MCF 10A (cell line): ENCODE data around the gene OCRL. TPM values are rescaled to one million over a fixed set of nuclear protein-coding genes. Genes with fewer than 3 reads are reported as not detected.

ENCODE experiments used
- BruUV-seq: library from RNA; stranded (reverse); fragments of 400-500 nt; replicated peaks from 2 replicates; lab custom pipeline; 2021; lab: Mats Ljungman, UMichigan
- CTCF ChIA-PET: fragments of 300-600 bp; sonication (Branson Sonifier 250); formaldehyde crosslinking; extraction: SDS; loops from one replicate; lab custom pipeline; 2021; ENCODE audit warnings: antibody characterized with exemption, inconsistent platforms; lab: Yijun Ruan, JAX
- POLR2A ChIA-PET: fragments of 300-600, 350-650 bp; sonication (Branson Sonifier 250); formaldehyde crosslinking; extraction: SDS; loops from one replicate; lab custom pipeline; 2020; ENCODE audit warnings: antibody characterized with exemption, inconsistent platforms; lab: Yijun Ruan, JAX
- DNase-seq: peaks from one replicate; pipeline ENCODE4 v3.0.0-alpha.2; 2018; ENCODE audit not compliant: unreplicated experiment
- H3K27ac Mint-ChIP-seq: one replicate; pipeline ENCODE4 v1.8.0; 2022; ENCODE audit warnings: mild to moderate bottlenecking, low read depth, mixed read lengths; ENCODE audit not compliant: unreplicated experiment
- H3K27me3 Mint-ChIP-seq: one replicate; pipeline ENCODE4 v1.8.0; 2022; ENCODE audit warnings: mixed read lengths; ENCODE audit not compliant: insufficient read depth, unreplicated experiment
- H3K36me3 Mint-ChIP-seq: one replicate; pipeline ENCODE4 v1.8.0; 2022; ENCODE audit warnings: mild to moderate bottlenecking, moderate library complexity, mixed read lengths; ENCODE audit not compliant: insufficient read depth, unreplicated experiment
- H3K4me1 Mint-ChIP-seq: one replicate; pipeline ENCODE4 v1.8.0; 2022; ENCODE audit warnings: mixed read lengths; ENCODE audit not compliant: insufficient read depth, unreplicated experiment
- H3K4me3 Mint-ChIP-seq: one replicate; pipeline ENCODE4 v1.8.0; 2022; ENCODE audit warnings: mild to moderate bottlenecking, moderate library complexity, mixed read lengths; ENCODE audit not compliant: unreplicated experiment
- H3K9me3 Mint-ChIP-seq: one replicate; pipeline ENCODE4 v1.8.0; 2022; ENCODE audit warnings: mixed read lengths; ENCODE audit not compliant: unreplicated experiment
- intact Hi-C: fragments of 100-400 bp; cut with micrococcal nuclease; formaldehyde crosslinking; loops from 2 replicates; pipeline ENCODE4 v1.14.1; 2022
- total RNA-seq: library from RNA; stranded (reverse); gene quantifications from 2 replicates; pipeline ENCODE4 v1.2.3, GENCODE V29; 2022
- TF ChIP-seq, protein P1 (sequence below): fragments of 200-600 bp; IDR thresholded peaks from one replicate; pipeline ENCODE4 v1.8.0; 2022; ENCODE audit warnings: antibody characterized with exemption, mild to moderate bottlenecking; ENCODE audit not compliant: unreplicated experiment

Gene OCRL
- total RNA-seq, 1 experiment from 2014 or later, result 25.3 TPM

DNA sequence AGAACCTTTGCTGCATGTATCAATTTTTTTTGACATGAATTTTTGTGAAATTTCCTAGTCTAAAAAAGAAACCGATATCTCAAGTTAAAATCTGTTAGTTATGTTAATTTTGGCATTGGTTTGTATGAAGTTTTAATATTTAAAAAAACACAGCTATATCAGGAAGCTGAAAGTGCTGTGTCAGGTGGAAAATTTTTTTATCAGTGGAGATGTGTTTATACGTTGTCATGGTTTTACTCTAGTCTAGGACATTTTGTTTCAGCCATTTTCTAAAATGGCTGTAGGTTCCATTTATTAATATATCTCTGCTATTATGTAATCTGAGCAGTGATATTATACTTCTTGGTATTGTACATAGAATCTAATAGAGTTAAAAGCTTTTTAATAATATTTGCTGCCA lies 34.2 kb downstream of the OCRL start:
- intact Hi-C loops, result no loop called here
- BruUV-seq, result no TSS peak
- POLR2A ChIA-PET, result interaction anchor here (0.7 kb wide), 1 partner anchor 455 kb away, joined by 3 read pairs; no protein-coding TSS in a partner anchor
- TF ChIP-seq, protein P1, sequence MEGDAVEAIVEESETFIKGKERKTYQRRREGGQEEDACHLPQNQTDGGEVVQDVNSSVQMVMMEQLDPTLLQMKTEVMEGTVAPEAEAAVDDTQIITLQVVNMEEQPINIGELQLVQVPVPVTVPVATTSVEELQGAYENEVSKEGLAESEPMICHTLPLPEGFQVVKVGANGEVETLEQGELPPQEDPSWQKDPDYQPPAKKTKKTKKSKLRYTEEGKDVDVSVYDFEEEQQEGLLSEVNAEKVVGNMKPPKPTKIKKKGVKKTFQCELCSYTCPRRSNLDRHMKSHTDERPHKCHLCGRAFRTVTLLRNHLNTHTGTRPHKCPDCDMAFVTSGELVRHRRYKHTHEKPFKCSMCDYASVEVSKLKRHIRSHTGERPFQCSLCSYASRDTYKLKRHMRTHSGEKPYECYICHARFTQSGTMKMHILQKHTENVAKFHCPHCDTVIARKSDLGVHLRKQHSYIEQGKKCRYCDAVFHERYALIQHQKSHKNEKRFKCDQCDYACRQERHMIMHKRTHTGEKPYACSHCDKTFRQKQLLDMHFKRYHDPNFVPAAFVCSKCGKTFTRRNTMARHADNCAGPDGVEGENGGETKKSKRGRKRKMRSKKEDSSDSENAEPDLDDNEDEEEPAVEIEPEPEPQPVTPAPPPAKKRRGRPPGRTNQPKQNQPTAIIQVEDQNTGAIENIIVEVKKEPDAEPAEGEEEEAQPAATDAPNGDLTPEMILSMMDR, result no peak
- Mint-ChIP-seq H3K27me3 (peaks cover 4% of the 10 kb centered on the region), H3K9me3 (no peaks in the 10 kb centered on the region), H3K36me3 (peaks cover 27% of the 10 kb centered on the region), H3K4me3 (no peak overlapping the region), H3K4me1 (no peaks in the 10 kb centered on the region), H3K27ac (no peak overlapping the region)
- CTCF ChIA-PET, result interaction anchor here (1.1 kb wide), 1 partner anchor 27 kb away, joined by 3 read pairs; no protein-coding TSS in a partner anchor
- DNase-seq, result no peak

DNA sequence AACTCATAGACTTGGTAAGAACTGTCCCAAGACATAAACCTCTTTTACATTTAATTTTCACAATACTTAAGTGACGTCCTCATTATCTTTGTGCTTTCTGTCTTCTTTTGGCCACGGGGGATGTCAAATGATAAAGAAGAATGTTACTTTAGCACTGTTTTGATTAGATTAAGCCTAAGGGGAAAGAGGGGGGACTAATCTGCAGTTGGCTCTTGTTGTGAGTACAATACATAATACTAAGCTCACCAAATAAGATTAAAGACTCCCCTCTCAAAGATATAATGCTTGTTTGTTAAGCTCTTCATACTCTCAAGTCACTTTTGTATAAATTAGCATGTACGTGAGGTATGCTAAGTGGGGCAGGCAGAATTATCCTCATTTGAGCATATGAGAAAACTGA lies 36.5 kb downstream of the OCRL start:
- BruUV-seq, result no TSS peak
- ChIA-PET CTCF (interaction anchor here (1.1 kb wide), 1 partner anchor 30 kb away, joined by 3 read pairs; no protein-coding TSS in a partner anchor), POLR2A (interaction anchor here (0.7 kb wide), 1 partner anchor 27 kb away, joined by 4 read pairs; no protein-coding TSS in a partner anchor)
- no peak for DNase-seq
- Mint-ChIP-seq H3K9me3 (no peaks in the 10 kb centered on the region), H3K27ac (no peak overlapping the region), H3K4me3 (no peak overlapping the region), H3K36me3 (peaks cover 19% of the 10 kb centered on the region), H3K27me3 (peaks cover 28% of the 10 kb centered on the region), H3K4me1 (no peaks in the 10 kb centered on the region)
- intact Hi-C loops, result no loop called here
- TF ChIP-seq, protein P1, result no peak

DNA sequence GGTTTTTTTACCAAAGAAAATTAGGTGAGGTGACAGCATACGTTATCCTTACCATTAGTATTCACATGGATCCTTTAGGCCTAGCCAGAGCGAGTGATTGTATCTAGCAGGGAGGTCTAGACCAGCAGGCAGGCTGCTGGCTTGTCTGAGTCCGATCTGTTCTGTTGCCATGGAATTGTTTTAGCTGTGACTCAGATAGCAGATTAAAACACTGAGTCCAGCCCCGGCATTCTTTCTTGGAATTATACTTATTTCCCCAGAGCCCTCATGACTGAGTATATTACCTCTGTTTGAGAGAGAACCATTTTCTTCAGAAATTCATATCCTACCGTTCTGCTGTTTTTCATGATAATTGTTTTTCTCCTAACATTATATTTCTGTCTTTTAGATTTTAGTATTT lies 37.4 kb downstream of the OCRL start:
- H3K4me3 Mint-ChIP-seq, result no peak overlapping the region
- TF ChIP-seq, protein P1, result no peak
- peaks cover 37% of the 10 kb centered on the region for H3K27me3 Mint-ChIP-seq
- intact Hi-C loops, result no loop called here
- no peaks in the 10 kb centered on the region for H3K9me3 Mint-ChIP-seq
- ChIA-PET CTCF (no interaction called here), POLR2A (interaction anchor here (0.7 kb wide), 1 partner anchor 28 kb away, joined by 4 read pairs; no protein-coding TSS in a partner anchor)
- H3K27ac Mint-ChIP-seq, result no peak overlapping the region
- DNase-seq, result peak; percentile 41
- peaks cover 19% of the 10 kb centered on the region for H3K36me3 Mint-ChIP-seq
- H3K4me1 Mint-ChIP-seq, result no peaks in the 10 kb centered on the region
- BruUV-seq, result no TSS peak

DNA sequence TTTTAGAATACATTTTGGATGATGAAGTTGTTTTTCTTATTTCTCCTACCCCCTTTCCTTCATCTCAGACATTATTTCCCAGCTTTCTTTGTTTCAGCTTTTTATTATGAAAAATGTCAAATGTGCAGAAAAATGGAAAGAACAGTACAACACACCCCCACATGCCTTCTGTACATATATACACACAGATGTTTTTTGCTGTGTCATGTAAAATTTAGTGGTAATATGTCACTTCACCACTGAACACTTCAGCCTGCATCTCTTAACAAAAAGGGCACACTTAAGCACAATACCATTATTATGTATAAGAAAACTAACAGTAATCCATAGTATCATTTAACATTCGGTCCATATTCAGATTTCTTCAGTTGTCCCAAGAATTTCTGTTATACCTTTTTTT lies 37.8 kb downstream of the OCRL start:
- no peaks in the 10 kb centered on the region for H3K9me3 Mint-ChIP-seq
- H3K4me3 Mint-ChIP-seq, result no peak overlapping the region
- H3K27me3 Mint-ChIP-seq, result peaks cover 38% of the 10 kb centered on the region
- no peak for DNase-seq
- TF ChIP-seq, protein P1, result no peak
- peaks cover 19% of the 10 kb centered on the region for H3K36me3 Mint-ChIP-seq
- intact Hi-C loops, result no loop called here
- H3K27ac Mint-ChIP-seq, result no peak overlapping the region
- POLR2A ChIA-PET, result no interaction called here
- CTCF ChIA-PET, result no interaction called here
- H3K4me1 Mint-ChIP-seq, result no peaks in the 10 kb centered on the region
- no TSS peak for BruUV-seq
